ENCODE measurements around the gene TPP1. TPM values are rescaled to one million over a fixed set of nuclear protein-coding genes. Genes with fewer than 3 reads are reported as not detected.

The TPP1 gene
- total RNA-seq, 1 experiment from 2014 or later, result 61.7 TPM

GRCh38 chr11:6574816-6575715, 44.2 kb downstream of the TPP1 start:
- Mint-ChIP-seq H3K4me1 (ENCODE audit: low read depth, unreplicated experiment) (no peaks in the 10 kb centered on the region), H3K27ac (ENCODE audit: unreplicated experiment) (no peak overlapping the region), H3K4me3 (ENCODE audit: unreplicated experiment) (no peak overlapping the region), H3K27me3 (ENCODE audit: insufficient read depth, unreplicated experiment) (no peaks in the 10 kb centered on the region), H3K36me3 (ENCODE audit: insufficient read depth, unreplicated experiment) (no peaks in the 10 kb centered on the region), H3K9me3 (ENCODE audit: unreplicated experiment) (no peaks in the 10 kb centered on the region)
- DNase-seq, result no peak
- H3K4me1 ChIP-seq, result no peaks in the 10 kb centered on the region
- ChIA-PET POLR2A (no interaction called here), CTCF (interaction anchor here (0.6 kb wide), 1 partner anchor 156 kb away, joined by 3 read pairs; the partner anchor contains the start of gene APBB1)
- H3K27me3 ChIP-seq (replicated peaks; ENCODE audit: control insufficient read depth, insufficient read depth, low read length), result no peaks in the 10 kb centered on the region
- no peaks in the 10 kb centered on the region; the same call in 1 of the 2 replicates for H3K36me3 ChIP-seq (ENCODE audit: control insufficient read depth, insufficient read depth, low read length)
- no peak overlapping the region for H3K4me3 ChIP-seq (ENCODE audit: low read depth, low read length)
- intact Hi-C loops (cut with micrococcal nuclease; ENCODE audit: unreplicated experiment), result no loop called here
- TF ChIP-seq CTCF (IDR thresholded peaks at IDR 0.05; ENCODE audit: insufficient read depth in 1 of 2, low read depth in 1 of 2, low read length in 1 of 2, severe bottlenecking in 1 of 2, unreplicated experiment in 1 of 2), result no peak
- no TSS peak for BruUV-seq (replicated peaks)
- H3K9me3 ChIP-seq, result no peaks in the 10 kb centered on the region

GRCh38 chr11:6572215-6572614, 47.0 kb downstream of the TPP1 start:
- POLR2A ChIA-PET, result no interaction called here
- TF ChIP-seq CTCF (IDR thresholded peaks at IDR 0.05; ENCODE audit: insufficient read depth in 1 of 2, low read depth in 1 of 2, low read length in 1 of 2, severe bottlenecking in 1 of 2, unreplicated experiment in 1 of 2), result no peak
- no peak overlapping the region for H3K27ac Mint-ChIP-seq (ENCODE audit: unreplicated experiment)

GRCh38 chr11:6571434-6572008, 47.7 kb downstream of the TPP1 start:
- Mint-ChIP-seq H3K27ac (ENCODE audit: unreplicated experiment) (no peak overlapping the region), H3K9me3 (ENCODE audit: unreplicated experiment) (no peaks in the 10 kb centered on the region), H3K27me3 (ENCODE audit: insufficient read depth, unreplicated experiment) (no peaks in the 10 kb centered on the region), H3K4me1 (ENCODE audit: low read depth, unreplicated experiment) (no peaks in the 10 kb centered on the region), H3K4me3 (ENCODE audit: unreplicated experiment) (no peak overlapping the region), H3K36me3 (ENCODE audit: insufficient read depth, unreplicated experiment) (no peaks in the 10 kb centered on the region)
- no TSS peak for BruUV-seq (replicated peaks)
- no peaks in the 10 kb centered on the region for H3K27me3 ChIP-seq (replicated peaks; ENCODE audit: control insufficient read depth, insufficient read depth, low read length)
- intact Hi-C loops (cut with micrococcal nuclease; ENCODE audit: unreplicated experiment), result no loop called here
- no peak for DNase-seq
- H3K4me3 ChIP-seq (ENCODE audit: low read depth, low read length), result no peak overlapping the region
- ChIA-PET CTCF (no interaction called here), POLR2A (no interaction called here)
- no peaks in the 10 kb centered on the region for H3K36me3 ChIP-seq (ENCODE audit: control insufficient read depth, insufficient read depth, low read length)
- no peaks in the 10 kb centered on the region for H3K9me3 ChIP-seq
- no peak for TF ChIP-seq CTCF (IDR thresholded peaks at IDR 0.05; ENCODE audit: insufficient read depth in 1 of 2, low read depth in 1 of 2, low read length in 1 of 2, severe bottlenecking in 1 of 2, unreplicated experiment in 1 of 2)
- no peaks in the 10 kb centered on the region for H3K4me1 ChIP-seq

More at GRCh38 chr11:6572215-6572614, 47.0 kb downstream of the TPP1 start:
- intact Hi-C loops (cut with micrococcal nuclease; ENCODE audit: unreplicated experiment), result no loop called here
- no peaks in the 10 kb centered on the region for H3K36me3 ChIP-seq (ENCODE audit: control insufficient read depth, insufficient read depth, low read length)
- H3K4me1 Mint-ChIP-seq (ENCODE audit: low read depth, unreplicated experiment), result no peaks in the 10 kb centered on the region
- no peaks in the 10 kb centered on the region for H3K9me3 Mint-ChIP-seq (ENCODE audit: unreplicated experiment)
- H3K36me3 Mint-ChIP-seq (ENCODE audit: insufficient read depth, unreplicated experiment), result no peaks in the 10 kb centered on the region
- H3K9me3 ChIP-seq, result no peaks in the 10 kb centered on the region
- no peak for DNase-seq
- CTCF ChIA-PET, result no interaction called here
- H3K27me3 ChIP-seq (replicated peaks; ENCODE audit: control insufficient read depth, insufficient read depth, low read length), result no peaks in the 10 kb centered on the region
- no peaks in the 10 kb centered on the region for H3K4me1 ChIP-seq
- H3K27me3 Mint-ChIP-seq (ENCODE audit: insufficient read depth, unreplicated experiment), result no peaks in the 10 kb centered on the region
- H3K4me3 Mint-ChIP-seq (ENCODE audit: unreplicated experiment), result no peak overlapping the region
- H3K4me3 ChIP-seq (ENCODE audit: low read depth, low read length), result no peak overlapping the region
- BruUV-seq (replicated peaks), result no TSS peak
